Activated T-cell treated with anti-CD3 and anti-CD28 coated beads, Interleukin-2, amount 50 U/mL, for 72 hours (primary cell): ENCODE measurements around the gene METRNL. TPM values are rescaled to one million over a fixed set of nuclear protein-coding genes. Genes with fewer than 3 reads are reported as not detected.
"Not testable (repeated sequence)": the region's sequence is repeated elsewhere in the genome, so short reads cannot be mapped to it uniquely, and the experiment has no call there.

Experiments
- ATAC-seq, 2 donors: fragments of 150-1000 bp; cut with Tn5 transposase; replicated peaks in 1 of 2; 2 replicates each; pipeline ENCODE4 v1.10.0; 2021; ENCODE audit warnings: moderate library complexity in 2 of 2, mild to moderate bottlenecking in 1 of 2
- DNase-seq, 2 donors: peaks; one replicate each; pipeline ENCODE4 v3.0.0; 2021 to 2022; ENCODE audit warnings: mixed read lengths in 1 of 2
- H3K27ac Mint-ChIP-seq: one replicate; pipeline ENCODE4 v1.8.0; 2022; ENCODE audit warnings: mild to moderate bottlenecking, moderate library complexity, mixed read lengths
- H3K27me3 Mint-ChIP-seq: one replicate; pipeline ENCODE4 v1.8.0; 2022; ENCODE audit warnings: low read depth, mixed read lengths
- H3K36me3 Mint-ChIP-seq, 2 donors: one replicate each; pipeline ENCODE4 v1.8.0; 2022; ENCODE audit warnings: mixed read lengths in 2 of 2, mild to moderate bottlenecking in 1 of 2; ENCODE audit not compliant: insufficient read depth in 2 of 2
- H3K4me1 Mint-ChIP-seq: one replicate; pipeline ENCODE4 v1.8.0; 2022; ENCODE audit warnings: low read depth, mixed read lengths
- H3K4me3 Mint-ChIP-seq, 2 donors: one replicate each; pipeline ENCODE4 v1.8.0; 2022; ENCODE audit warnings: mild to moderate bottlenecking in 2 of 2, mixed read lengths in 2 of 2, moderate library complexity in 2 of 2
- H3K9me3 Mint-ChIP-seq, 2 donors: one replicate each; pipeline ENCODE4 v1.8.0; 2022; ENCODE audit warnings: mixed read lengths in 2 of 2
- total RNA-seq, 2 donors: library from RNA; stranded (reverse); gene quantifications; one replicate each; pipeline ENCODE4 v1.2.3, GENCODE V29; 2022

Gene METRNL
- total RNA-seq, 2 donors from 2014 or later = 137 to 198 TPM

DNA sequence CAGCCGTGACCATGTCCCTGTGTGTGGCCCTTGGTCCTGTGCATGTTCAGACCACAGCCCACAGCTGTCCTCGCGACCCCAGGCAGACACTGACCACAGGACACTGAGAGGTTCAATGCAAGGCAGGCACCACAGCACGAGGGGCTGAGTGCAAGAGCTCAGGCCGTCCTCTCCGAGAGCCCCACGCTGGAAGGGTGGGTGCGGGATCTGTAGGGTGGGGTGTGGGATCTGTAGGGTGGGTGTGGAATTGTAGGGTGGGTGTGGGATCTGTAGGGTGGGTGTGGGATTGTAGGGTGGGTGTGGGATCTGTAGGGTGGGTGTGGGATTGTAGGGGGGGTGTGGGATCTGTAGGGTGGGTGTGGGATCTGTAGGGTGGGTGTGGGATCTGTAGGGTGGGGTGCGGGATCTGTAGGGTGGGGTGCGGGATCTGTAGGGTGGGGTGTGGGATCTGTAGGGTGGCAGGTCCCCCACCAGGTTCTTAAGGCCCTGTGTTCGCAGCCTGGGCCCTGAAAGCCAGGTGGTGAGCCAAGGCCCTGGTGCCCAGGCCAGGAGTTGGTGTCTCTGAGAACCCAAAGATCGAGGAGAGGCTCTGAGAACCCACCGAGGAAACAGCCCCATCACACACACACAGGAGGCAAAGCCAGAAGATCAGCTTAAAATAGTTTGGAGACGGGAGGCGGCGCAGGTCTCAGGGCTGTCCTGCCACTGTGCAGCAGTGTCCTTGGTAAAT lies 48.2 kb downstream of the METRNL start:
- no peak overlapping the region for H3K4me3 Mint-ChIP-seq
- ATAC-seq (no peak), DNase-seq (no peak)
- H3K36me3 Mint-ChIP-seq = peaks cover 0 to 2% of the 10 kb centered on the region in 2 donors
- H3K27ac Mint-ChIP-seq = no peak overlapping the region
- peaks cover 41% of the 10 kb centered on the region for H3K27me3 Mint-ChIP-seq
- H3K9me3 Mint-ChIP-seq = no peaks in the 10 kb centered on the region
- H3K4me1 Mint-ChIP-seq = peaks cover 27% of the 10 kb centered on the region

DNA sequence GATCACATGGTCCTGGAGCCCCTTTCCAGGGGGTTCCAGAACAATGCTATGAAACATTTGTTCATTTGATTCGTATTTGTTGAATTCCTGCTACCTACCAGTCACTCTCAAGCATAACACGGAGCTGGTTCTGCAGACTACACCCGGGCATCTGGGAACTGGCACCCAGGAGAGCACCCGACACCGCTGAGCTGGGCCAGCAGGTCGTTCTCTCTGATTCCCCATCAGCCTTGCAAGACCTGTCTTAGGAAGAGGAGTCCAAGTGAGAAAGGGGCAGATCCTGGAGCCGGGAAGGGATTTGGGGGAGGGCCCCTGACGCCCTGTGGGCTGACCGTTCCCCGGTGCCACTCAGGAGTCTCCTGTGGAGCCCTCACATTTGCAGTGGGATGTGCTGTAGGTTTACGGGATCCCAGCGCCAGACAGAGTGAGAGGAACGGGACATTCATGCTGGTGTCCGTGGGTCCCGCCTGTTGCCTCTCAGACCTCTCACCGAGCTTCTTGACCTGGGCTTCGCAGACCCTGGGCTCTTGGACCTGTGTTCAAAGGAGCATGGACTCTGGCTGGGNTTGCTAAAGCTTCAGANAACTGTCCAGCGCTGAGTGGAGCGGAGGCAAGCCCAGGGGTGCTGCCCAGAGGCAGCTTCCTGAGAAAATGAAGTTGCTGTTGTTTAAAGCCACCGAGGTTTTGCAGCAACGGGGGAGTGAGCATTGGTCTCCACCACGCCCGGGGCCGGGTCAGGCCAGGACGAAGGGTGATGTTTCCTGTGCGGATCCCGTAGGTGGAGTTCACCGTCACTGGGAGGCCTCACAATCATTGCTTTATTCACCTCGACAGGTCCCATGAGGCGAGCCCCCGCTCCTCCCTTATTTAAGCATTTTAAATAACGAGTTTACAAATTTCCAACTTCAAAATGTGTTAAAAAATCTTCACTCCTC lies 49.2 kb downstream of the METRNL start:
- Mint-ChIP-seq H3K27ac (no peak overlapping the region), H3K9me3 (no peaks in the 10 kb centered on the region)

DNA sequence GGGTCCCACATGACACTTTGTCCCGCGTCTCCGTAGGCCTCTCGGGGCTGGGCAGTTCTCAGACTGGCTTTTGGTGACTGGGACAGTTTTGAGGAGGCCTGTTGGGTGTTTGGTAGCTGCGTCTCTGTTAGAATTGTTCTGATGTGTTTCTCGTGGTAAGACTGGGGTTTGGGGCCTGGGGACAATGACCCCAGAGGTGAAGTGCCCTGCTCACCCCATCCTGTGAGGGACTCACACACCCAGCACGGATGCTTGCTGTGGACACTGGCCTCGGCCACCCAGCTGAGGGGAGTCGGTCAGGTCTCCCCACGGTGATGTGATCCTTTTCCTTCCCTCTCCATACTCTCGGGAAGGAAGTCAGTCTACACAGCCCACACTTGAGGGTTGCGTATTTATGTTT lies 50.3 kb downstream of the METRNL start:
- Mint-ChIP-seq H3K27ac (no peak overlapping the region), H3K9me3 (no peaks in the 10 kb centered on the region), H3K4me3 (no peak overlapping the region), H3K36me3 (no peaks in the 10 kb centered on the region), H3K27me3 (peaks cover 27% of the 10 kb centered on the region), H3K4me1 (peaks cover 18% of the 10 kb centered on the region)
- DNase-seq (no peak), ATAC-seq (no peak)

More for the DNA sequence above, 49.2 kb downstream of the METRNL start:
- no peak overlapping the region for H3K4me3 Mint-ChIP-seq
- H3K27me3 Mint-ChIP-seq = peaks cover 32% of the 10 kb centered on the region
- ATAC-seq (no peak), DNase-seq (no peak)
- H3K4me1 Mint-ChIP-seq = peaks cover 24% of the 10 kb centered on the region
- H3K36me3 Mint-ChIP-seq = peaks cover 0 to under 1% of the 10 kb centered on the region in 2 donors

DNA sequence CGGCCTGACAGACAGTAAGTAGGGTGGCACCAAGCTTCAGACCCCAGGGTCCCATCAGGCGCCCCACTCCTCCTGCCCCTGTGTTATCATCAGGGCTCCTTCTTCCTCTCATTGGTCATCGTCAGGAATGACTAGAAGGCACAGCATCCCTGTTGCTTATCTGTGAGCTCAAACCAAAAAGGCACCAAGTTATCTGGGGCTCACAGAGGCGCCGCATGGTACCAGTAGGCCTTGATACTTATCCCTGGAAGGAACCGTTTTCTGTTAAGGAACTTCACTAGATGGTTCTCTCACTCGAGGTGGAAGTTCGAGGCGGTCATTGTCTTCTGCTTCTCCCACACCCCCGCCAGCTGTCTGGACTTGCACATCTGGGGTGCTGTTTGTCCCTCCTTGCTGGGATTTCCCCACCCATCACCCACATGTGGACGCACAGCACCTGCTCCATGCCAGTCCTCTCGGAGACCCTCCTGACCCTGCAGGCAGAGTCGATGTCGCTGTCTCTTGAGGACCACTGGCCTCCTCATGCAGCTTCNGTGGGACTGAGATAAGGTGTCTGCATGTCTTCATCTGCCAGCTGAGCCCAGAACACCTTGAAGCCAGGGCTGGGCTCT lies 52.1 kb downstream of the METRNL start:
- Mint-ChIP-seq H3K9me3 (no peaks in the 10 kb centered on the region), H3K36me3 (no peaks in the 10 kb centered on the region), H3K4me3 (no peak overlapping the region), H3K27me3 (peaks cover 13% of the 10 kb centered on the region), H3K4me1 (peaks cover 2% of the 10 kb centered on the region), H3K27ac (no peak overlapping the region)
- ATAC-seq (no peak), DNase-seq (no peak)

DNA sequence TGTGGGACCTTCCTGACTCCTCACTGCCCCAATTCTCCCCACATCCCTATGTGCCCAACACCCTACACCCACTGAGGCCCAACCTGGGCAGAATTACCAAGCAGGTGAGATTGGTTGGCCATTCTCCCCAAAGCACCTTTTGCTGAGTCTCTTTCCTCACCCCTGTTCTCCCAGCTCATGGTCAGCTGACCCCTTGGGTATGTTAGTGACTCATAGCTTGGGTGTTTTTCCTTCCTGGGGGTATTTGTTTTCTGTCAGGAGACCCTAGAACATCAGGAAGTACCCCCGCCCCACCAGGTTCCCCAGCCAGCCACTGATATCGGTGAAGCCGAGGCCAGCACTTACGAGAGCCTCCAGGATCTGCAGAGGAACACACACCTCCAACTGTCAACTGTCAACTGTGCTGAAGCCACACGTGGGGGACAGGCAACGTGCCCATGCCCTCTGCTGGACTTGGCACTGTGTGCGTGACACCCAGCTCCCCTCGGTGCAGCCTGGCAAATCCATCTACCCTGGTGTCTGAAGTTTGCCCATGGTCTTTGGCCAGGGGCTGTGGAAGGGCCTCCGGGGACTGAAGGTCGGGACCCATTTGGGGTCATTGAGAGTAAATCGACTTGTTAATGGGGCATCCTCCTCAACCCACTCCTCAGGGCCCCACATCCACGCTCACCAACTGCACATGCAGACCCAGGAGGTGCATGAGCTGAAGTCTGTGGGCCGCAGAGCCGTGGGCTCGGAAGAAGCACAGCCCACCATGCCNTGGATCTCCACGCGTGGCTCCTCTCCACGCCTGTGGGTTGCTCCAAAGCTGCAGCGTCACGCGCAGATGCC lies 53.1 kb downstream of the METRNL start:
- Mint-ChIP-seq H3K36me3 (no peaks in the 10 kb centered on the region), H3K4me1 (no peaks in the 10 kb centered on the region), H3K27ac (no peak overlapping the region), H3K9me3 (no peaks in the 10 kb centered on the region), H3K4me3 (no peak overlapping the region), H3K27me3 (peaks cover 15% of the 10 kb centered on the region)
- no peak for DNase-seq
- no peak for ATAC-seq

DNA sequence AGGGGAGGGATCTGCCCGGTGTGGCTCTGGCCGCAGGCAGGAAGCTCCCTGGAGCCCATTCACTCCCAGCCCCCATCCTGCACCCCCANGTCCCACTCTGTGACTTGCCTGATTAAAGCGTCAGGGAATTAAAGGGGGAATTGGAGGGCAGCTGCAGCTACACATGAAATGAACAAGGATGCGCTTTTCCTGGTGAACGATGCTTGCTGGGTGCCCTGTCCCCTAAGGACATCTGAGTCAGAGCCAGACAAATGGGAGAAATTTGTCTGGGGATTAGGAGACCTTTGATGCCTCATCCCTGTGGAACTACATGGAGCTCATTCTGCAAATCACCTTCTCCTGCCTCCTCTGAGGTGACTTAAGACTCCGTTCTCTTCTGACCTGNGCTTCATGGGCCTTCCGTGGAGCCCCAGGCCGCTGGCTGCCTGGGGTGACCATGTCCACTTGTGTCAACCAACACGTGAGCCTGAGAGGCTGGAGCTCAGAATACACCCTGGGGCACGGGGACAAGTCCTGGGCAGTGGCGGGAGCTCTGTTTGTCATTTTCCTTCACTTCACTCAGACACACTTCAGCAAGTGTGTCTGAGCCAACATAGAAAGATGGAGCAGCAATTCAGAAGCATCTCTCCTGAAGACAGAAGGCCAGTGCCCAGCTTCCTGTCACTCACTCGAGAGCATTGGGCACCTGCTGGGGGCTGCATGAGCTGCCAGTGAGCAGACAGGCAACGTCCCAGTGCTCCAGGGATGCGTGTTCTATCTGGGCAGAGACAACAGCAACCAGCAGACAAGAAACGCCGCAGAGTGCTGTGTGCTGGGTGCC lies 54.1 kb downstream of the METRNL start:
- Mint-ChIP-seq H3K27ac (no peak overlapping the region), H3K9me3 (no peaks in the 10 kb centered on the region), H3K4me1 (no peaks in the 10 kb centered on the region), H3K36me3 (no peaks in the 10 kb centered on the region), H3K27me3 (peaks cover 15% of the 10 kb centered on the region), H3K4me3 (no peak overlapping the region)
- DNase-seq = no peak
- ATAC-seq = no peak

DNA sequence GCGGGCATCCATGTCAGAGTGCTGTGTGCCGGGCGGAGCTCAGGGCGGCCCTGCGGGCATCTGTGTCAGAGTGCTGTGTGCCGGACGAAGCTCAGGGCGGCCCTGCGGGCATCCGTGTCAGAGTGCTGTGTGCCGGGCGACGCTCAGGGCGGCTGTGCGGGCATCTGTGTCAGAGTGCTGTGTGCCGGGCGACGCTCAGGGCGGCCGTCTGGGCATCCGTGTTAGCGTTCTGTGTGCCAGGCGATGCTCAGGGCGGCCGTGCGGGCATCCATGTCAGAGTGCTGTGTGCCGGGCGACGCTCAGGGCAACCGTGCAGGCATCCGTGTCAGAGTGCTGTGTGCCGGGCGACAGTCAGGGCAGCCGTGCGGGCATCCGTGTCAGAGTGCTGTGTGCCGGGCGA lies 55.0 kb downstream of the METRNL start:
- H3K36me3 Mint-ChIP-seq, H3K4me3 Mint-ChIP-seq, H3K27ac Mint-ChIP-seq, DNase-seq, ATAC-seq, H3K4me1 Mint-ChIP-seq, H3K9me3 Mint-ChIP-seq: not testable (repeated sequence)
- peaks cover 15% of the 10 kb centered on the region for H3K27me3 Mint-ChIP-seq

DNA sequence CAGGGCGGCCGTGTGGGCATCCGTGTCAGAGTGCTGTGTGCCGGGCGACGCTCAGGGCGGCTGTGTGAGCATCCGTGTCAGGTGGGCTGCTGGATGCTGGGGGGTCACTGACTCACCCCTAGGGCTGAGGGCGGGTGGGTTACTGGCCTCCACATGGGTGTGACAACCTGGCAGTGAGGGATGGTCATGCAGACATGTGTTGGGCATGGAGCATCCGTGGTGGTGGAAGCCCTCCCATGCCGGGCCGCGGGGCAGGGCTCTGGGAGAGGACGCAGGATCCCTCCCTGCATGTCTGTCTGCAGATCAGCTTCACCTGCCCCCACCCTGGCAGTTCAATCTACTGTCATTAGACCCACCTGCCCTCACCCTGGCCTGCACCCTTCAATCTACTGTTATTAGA lies 56.3 kb downstream of the METRNL start:
- H3K27ac Mint-ChIP-seq = no peak overlapping the region
- ATAC-seq (no peak), DNase-seq (no peak)
- no peaks in the 10 kb centered on the region for H3K36me3 Mint-ChIP-seq
- H3K4me1 Mint-ChIP-seq = no peaks in the 10 kb centered on the region
- no peak overlapping the region for H3K4me3 Mint-ChIP-seq
- H3K27me3 Mint-ChIP-seq = peaks cover 21% of the 10 kb centered on the region
- H3K9me3 Mint-ChIP-seq = no peaks in the 10 kb centered on the region

DNA sequence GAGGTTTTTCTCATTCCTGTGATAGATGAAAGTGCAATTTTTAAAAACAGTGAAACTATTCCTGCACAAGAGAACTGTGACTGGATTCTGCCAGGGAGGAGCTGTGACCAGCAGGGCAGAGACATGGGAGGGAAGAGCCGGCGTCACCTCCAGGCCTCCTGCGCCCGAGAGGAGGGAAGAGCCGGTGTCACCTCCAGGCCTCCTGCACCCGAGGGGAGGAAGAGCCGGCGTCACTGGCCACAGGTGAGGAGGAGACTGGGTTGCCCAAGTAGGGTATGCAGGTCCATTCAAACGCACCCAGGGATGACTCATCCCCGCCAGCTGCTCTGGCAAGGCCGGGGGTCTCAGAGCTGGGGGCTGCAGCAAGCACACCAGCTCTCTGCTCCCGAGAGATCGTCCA lies 56.7 kb downstream of the METRNL start:
- ATAC-seq (no peak), DNase-seq (no peak)
- Mint-ChIP-seq H3K4me1 (no peaks in the 10 kb centered on the region), H3K27ac (no peak overlapping the region), H3K4me3 (no peak overlapping the region), H3K9me3 (no peaks in the 10 kb centered on the region), H3K36me3 (no peaks in the 10 kb centered on the region), H3K27me3 (peaks cover 21% of the 10 kb centered on the region)

DNA sequence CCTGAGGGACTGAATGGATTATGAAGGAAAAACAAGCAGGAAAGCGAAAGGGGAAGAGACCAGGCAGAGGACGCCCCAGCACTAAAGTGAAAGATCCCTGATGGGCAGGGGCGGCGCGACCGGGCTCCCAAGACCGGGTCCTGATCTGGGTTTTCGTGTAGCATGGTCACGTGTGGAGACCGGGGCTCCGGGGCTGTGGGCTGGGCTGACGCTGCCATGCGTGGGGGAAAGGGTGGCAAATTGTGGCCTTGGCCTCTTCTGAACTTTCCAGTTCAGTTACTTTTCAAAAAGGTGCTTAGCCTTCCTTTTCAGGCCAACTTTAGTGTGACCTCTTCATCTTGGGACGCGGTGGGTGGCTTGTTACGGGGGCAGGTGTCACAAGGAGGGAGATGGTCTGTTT lies 57.5 kb downstream of the METRNL start:
- DNase-seq (no peak), ATAC-seq (no peak)
- H3K9me3 Mint-ChIP-seq = no peaks in the 10 kb centered on the region
- H3K4me1 Mint-ChIP-seq = no peaks in the 10 kb centered on the region
- peaks cover 17% of the 10 kb centered on the region for H3K27me3 Mint-ChIP-seq
- peaks cover 0 to under 1% of the 10 kb centered on the region in 2 donors for H3K36me3 Mint-ChIP-seq
- no peak overlapping the region for H3K4me3 Mint-ChIP-seq
- H3K27ac Mint-ChIP-seq = no peak overlapping the region

DNA sequence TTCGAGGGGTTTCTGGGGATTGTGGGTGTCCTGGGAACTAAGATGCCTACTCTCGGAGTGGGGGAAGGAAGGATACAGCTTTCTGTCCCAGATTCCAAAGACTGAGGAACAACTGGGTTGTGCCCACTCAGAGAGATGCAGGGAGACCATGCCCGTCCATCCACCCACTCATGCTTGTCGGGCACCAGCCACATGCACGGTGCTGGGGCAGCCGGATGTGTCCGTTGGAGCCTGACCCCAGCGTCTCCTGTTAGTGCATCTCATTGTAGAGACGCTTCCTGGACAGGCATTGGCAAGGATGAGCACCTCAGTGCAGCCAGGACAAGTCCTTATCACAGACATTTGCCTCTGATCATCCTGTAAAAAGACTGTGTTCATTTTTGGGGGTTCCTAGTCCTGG lies 58.1 kb downstream of the METRNL start:
- Mint-ChIP-seq H3K9me3 (peaks cover 4% of the 10 kb centered on the region in 2 donors), H3K4me3 (no peak overlapping the region), H3K27me3 (peaks cover 12% of the 10 kb centered on the region), H3K27ac (no peak overlapping the region), H3K36me3 (peaks cover 3% of the 10 kb centered on the region in 2 donors), H3K4me1 (no peaks in the 10 kb centered on the region)
- DNase-seq = no peak
- ATAC-seq = no peak

DNA sequence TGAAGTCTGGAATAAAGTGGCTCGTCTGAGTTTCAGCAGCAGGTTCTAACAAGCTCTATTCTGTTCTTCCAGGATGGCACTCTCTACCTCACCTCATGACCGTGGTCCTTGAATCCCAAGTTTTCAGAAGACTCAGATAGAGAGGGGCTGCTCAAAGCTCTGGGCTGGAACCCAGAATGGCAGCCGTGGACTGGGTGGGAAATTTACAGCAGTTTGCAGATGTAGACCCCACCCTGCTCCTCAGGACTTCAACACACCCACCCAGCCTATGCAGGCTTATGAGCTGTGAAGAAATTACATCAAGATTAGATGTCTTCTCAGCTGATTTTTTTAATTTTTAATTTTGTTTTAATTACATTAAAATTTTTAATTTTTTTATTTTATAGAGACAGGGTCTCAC lies 59.4 kb downstream of the METRNL start:
- no peak for ATAC-seq
- no peak overlapping the region for H3K27ac Mint-ChIP-seq

More for the DNA sequence above, 59.4 kb downstream of the METRNL start:
- DNase-seq = no peak
- H3K4me3 Mint-ChIP-seq = no peak overlapping the region
- peaks cover 4 to 6% of the 10 kb centered on the region in 2 donors for H3K9me3 Mint-ChIP-seq
- peaks cover 12% of the 10 kb centered on the region for H3K27me3 Mint-ChIP-seq
- peaks cover 3 to 5% of the 10 kb centered on the region in 2 donors for H3K36me3 Mint-ChIP-seq
- no peaks in the 10 kb centered on the region for H3K4me1 Mint-ChIP-seq
